ENCODE data around the gene ZCCHC7. TPM values are rescaled to one million over a fixed set of nuclear protein-coding genes. Genes with fewer than 3 reads are reported as not detected.

ZCCHC7 gene
- total and polyA plus RNA-seq, 10 of the 15 experiments (the other 5 are each of a cell fraction or from before 2014, with no cell fraction given), result 42.9 to 178 (median 53.3) TPM

GRCh38 chr9:37293664-37294524 lies 173.5 kb downstream of the ZCCHC7 start (continued):
- peak; percentile 79; the same call in 1 of the 2 replicates for TF ChIP-seq CHD2 (IDR thresholded peaks at IDR 0.05; ENCODE audit: borderline replicate concordance, low read depth, low read length)
- TF ChIP-seq RELB (IDR thresholded peaks at IDR 0.05; ENCODE audit: low read depth), result peak; percentile 91
- no peak for TF ChIP-seq ZNF207 (IDR thresholded peaks at IDR 0.05; ENCODE audit: borderline replicate concordance)
- no peak for TF ChIP-seq SPI1 (IDR thresholded peaks at IDR 0.05; ENCODE audit: borderline replicate concordance, insufficient read depth, low read depth, low read length)
- peak; percentile 71; the same call in 1 of the 2 replicates for TF ChIP-seq ZBED1 (IDR thresholded peaks at IDR 0.05; ENCODE audit: borderline replicate concordance)
- no peak for TF ChIP-seq SP1 (IDR thresholded peaks at IDR 0.05; ENCODE audit: low read depth, low read length)
- TF ChIP-seq CREM (IDR thresholded peaks at IDR 0.05; ENCODE audit: low read depth), result peak; percentile 11; the same call in 1 of the 2 replicates
- peak; percentile 98 for TF ChIP-seq IKZF1 (conservative IDR thresholded peaks at IDR 0.05)
- TF ChIP-seq CBX5 (IDR thresholded peaks at IDR 0.05; ENCODE audit: low read depth), result no peak
- peak; percentile 57 for TF ChIP-seq BCL3 (IDR thresholded peaks at IDR 0.05; ENCODE audit: borderline replicate concordance, insufficient read depth, low read depth, low read length, poor library complexity, severe bottlenecking)
- no peak for TF ChIP-seq HCFC1 (IDR thresholded peaks at IDR 0.05; ENCODE audit: low read length)
- TF ChIP-seq EZH2 (IDR thresholded peaks at IDR 0.05; ENCODE audit: borderline replicate concordance, control insufficient read depth, low read depth, low read length), result no peak
- TF ChIP-seq TAF1 (IDR thresholded peaks at IDR 0.05; ENCODE audit: borderline replicate concordance, low read depth, low read length), result no peak
- TF ChIP-seq E2F4 (IDR thresholded peaks at IDR 0.05; ENCODE audit: low read depth, low read length), result no peak
- no peak for TF ChIP-seq CBX3 (IDR thresholded peaks at IDR 0.05; ENCODE audit: borderline replicate concordance, low read depth)
- TF ChIP-seq NFYA (IDR thresholded peaks at IDR 0.05; ENCODE audit: borderline replicate concordance, low read depth, low read length), result no peak
- TF ChIP-seq DPF2 (IDR thresholded peaks at IDR 0.05), result peak; percentile 84
- TF ChIP-seq ZNF274 (IDR thresholded peaks at IDR 0.05; ENCODE audit: insufficient read depth, insufficient read length), result no peak
- peak; percentile 99 for TF ChIP-seq MEF2B (IDR thresholded peaks at IDR 0.05; ENCODE audit: partially characterized antibody, poor library complexity, severe bottlenecking)
- no peak for TF ChIP-seq WRNIP1 (IDR thresholded peaks at IDR 0.05; ENCODE audit: borderline replicate concordance, low read depth, low read length)
- TF ChIP-seq TBL1XR1 (IDR thresholded peaks at IDR 0.05; ENCODE audit: low read depth, low read length), result peak; percentile 79
- TF ChIP-seq TCF12 (IDR thresholded peaks at IDR 0.05; ENCODE audit: low read depth, low read length), result peak; percentile 73; the same call in 1 of the 2 replicates
- TF ChIP-seq POLR2AphosphoS2 (IDR thresholded peaks at IDR 0.05; ENCODE audit: low read depth, low read length), result no peak
- TF ChIP-seq RCOR1 (conservative IDR thresholded peaks at IDR 0.05; ENCODE audit: low read depth, low read length), result peak; percentile 80; the same call in 1 of the 2 replicates
- no peak for TF ChIP-seq YY1 (IDR thresholded peaks at IDR 0.05; ENCODE audit: low read depth, low read length)
- no peak for TF ChIP-seq SUZ12 (IDR thresholded peaks at IDR 0.05; ENCODE audit: unreplicated experiment)
- TF ChIP-seq BHLHE40 (IDR thresholded peaks at IDR 0.05; ENCODE audit: borderline replicate concordance in 1 of 2, low read depth in 2 of 2, low read length in 1 of 2), result peak; percentile 46 to 51; a peak in 2 of 4 replicates

Measured in GM12878 (cell line).